Measurements from ENCODE around the gene TGFB2. TPM values are rescaled to one million over a fixed set of nuclear protein-coding genes. Genes with fewer than 3 reads are reported as not detected.

The TGFB2 gene
- total RNA-seq, 1 experiment from 2014 or later = 2.5 TPM

GRCh38 chr1:218414060-218414728 lies 69.1 kb downstream of the TGFB2 start:
- DNase-seq (ENCODE audit: low spot score) = no peak
- H3K27me3 Mint-ChIP-seq (ENCODE audit: low read depth) = no peaks in the 10 kb centered on the region
- peaks cover 15% of the 10 kb centered on the region for H3K36me3 Mint-ChIP-seq
- peaks cover 26% of the 10 kb centered on the region for H3K9me3 Mint-ChIP-seq
- ChIA-PET POLR2A (no interaction called here), CTCF (interaction anchor here (0.7 kb wide), 1 partner anchor 53 kb away, joined by 3 read pairs; no protein-coding TSS in a partner anchor)
- no peak overlapping the region for H3K4me3 Mint-ChIP-seq
- no peak for ATAC-seq
- no peak overlapping the region for H3K27ac Mint-ChIP-seq
- no peaks in the 10 kb centered on the region for H3K4me1 Mint-ChIP-seq
- TF ChIP-seq ERG (CRISPR knock-in tag; IDR thresholded peaks at IDR 0.05) (no peak), MLX (CRISPR knock-in tag; IDR thresholded peaks at IDR 0.05) (no peak), CREM (CRISPR knock-in tag; IDR thresholded peaks at IDR 0.05) (no peak), ZNF263 (CRISPR knock-in tag; IDR thresholded peaks at IDR 0.05; ENCODE audit: low read depth) (no peak), ZNF219 (CRISPR knock-in tag; IDR thresholded peaks at IDR 0.05; ENCODE audit: borderline replicate concordance) (no peak), NFATC4 (CRISPR knock-in tag; IDR thresholded peaks at IDR 0.05) (no peak), ARID4B (CRISPR knock-in tag; IDR thresholded peaks at IDR 0.05; ENCODE audit: borderline replicate concordance) (no peak), ZSCAN18 (CRISPR knock-in tag; IDR thresholded peaks at IDR 0.05) (no peak), ESRRA (CRISPR knock-in tag; IDR thresholded peaks at IDR 0.05; ENCODE audit: borderline replicate concordance) (no peak), KAT7 (CRISPR knock-in tag; IDR thresholded peaks at IDR 0.05; ENCODE audit: borderline replicate concordance) (no peak), MYBL2 (CRISPR knock-in tag; IDR thresholded peaks at IDR 0.05) (no peak), FOXP1 (CRISPR knock-in tag; IDR thresholded peaks at IDR 0.05; ENCODE audit: borderline replicate concordance) (no peak), SMAD3 (CRISPR knock-in tag; IDR thresholded peaks at IDR 0.05; ENCODE audit: borderline replicate concordance) (no peak), NFYB (CRISPR knock-in tag; conservative IDR thresholded peaks at IDR 0.05; ENCODE audit: low read depth) (no peak), ZNF671 (CRISPR knock-in tag; IDR thresholded peaks at IDR 0.05) (no peak), SMAD4 (CRISPR knock-in tag; IDR thresholded peaks at IDR 0.05) (no peak), MXD4 (CRISPR knock-in tag; IDR thresholded peaks at IDR 0.05; ENCODE audit: borderline replicate concordance) (no peak), FOXK1 (CRISPR knock-in tag; IDR thresholded peaks at IDR 0.05) (no peak), ZBTB21 (CRISPR knock-in tag; IDR thresholded peaks at IDR 0.05; ENCODE audit: borderline replicate concordance) (no peak)

Data from WTC11 (cell line).